ENCODE results near the gene PACS2.

PACS2 gene

DNA sequence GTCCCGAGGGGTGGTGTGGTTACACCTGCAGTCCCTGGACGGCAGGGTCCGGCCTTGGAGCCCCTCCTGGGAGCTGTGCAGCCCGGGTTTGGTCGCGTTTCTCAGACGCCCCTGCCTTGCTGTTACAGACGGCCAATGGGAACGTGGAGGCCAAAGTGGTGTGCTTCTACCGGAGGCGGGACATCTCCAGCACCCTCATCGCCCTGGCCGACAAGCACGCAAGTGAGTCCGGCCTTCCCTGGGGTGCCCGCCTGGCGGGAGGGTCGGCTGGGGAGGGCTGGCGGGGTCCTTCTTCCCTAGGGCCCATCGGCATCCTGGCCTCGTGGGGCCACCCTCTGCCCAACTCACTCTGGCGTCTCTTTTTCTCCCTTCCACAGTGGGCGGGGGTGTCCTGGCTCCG is 130.7 kb downstream of the PACS2 start:
- DNase-seq (ENCODE audit: low read depth), result no peak

GRCh38 chr14:105445901-105446845 is 131.6 kb downstream of the PACS2 start:
- DNase-seq (ENCODE audit: low read depth), result no peak

DNA sequence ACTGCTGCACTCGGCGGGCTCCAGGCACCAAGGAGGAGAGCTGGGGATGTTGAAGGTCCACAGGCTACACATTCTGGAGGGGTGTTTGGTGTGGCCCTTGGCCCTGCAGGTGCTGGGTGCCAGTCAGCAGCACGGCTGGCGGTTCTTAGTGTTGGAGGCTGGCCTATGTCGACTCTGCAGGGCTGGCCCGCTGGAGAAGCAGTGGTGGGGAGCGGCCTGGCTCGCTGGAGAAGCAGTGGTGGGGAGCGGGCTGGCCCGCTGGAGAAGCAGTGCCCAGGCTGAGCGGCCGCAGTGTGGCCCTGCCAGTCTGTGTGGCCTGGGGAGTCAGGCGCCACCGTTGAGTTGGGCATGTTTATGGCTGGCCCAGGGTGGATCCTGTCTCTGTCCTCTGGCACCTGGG is 132.4 kb downstream of the PACS2 start:
- DNase-seq (ENCODE audit: low read depth), result no peak

Data from HS-5 (cell line).